Erythroblast (primary cell): ENCODE data around the gene LDB3.

ENCODE experiments used
- DNase-seq, 2 experiments: peaks; one replicate each; lab custom pipeline; 2025; lab: John Stamatoyannopoulos, UW
- GATA1 ChIP-seq: IDR thresholded peaks from 2 replicates; pipeline ENCODE4 v1.6.1; 2011; ENCODE audit warnings: low read depth, mild to moderate bottlenecking, control low read depth, low read length, moderate library complexity
- POLR2A ChIP-seq: IDR thresholded peaks from 2 replicates; pipeline ENCODE4 v1.6.1; 2011; ENCODE audit warnings: mild to moderate bottlenecking, low read length

Gene LDB3

GRCh38 chr10:86677374-86677773 is 9.1 kb downstream of the LDB3 start:
- no peak for DNase-seq
- TF ChIP-seq POLR2A (no peak), GATA1 (no peak)

- TF ChIP-seq GATA1 (peak; percentile 36), POLR2A (no peak)
- DNase-seq = peak; percentile 86 to 92
These were observed 10.9 kb downstream of the LDB3 start for GRCh38 chr10:86678999-86679792.

- TF ChIP-seq POLR2A (no peak), GATA1 (no peak)
- no peak for DNase-seq
These were observed 12.7 kb downstream of the LDB3 start for GRCh38 chr10:86681047-86681446.

GRCh38 chr10:86681722-86682386 is 13.5 kb downstream of the LDB3 start:
- TF ChIP-seq GATA1 = no peak
- TF ChIP-seq POLR2A = no peak
- DNase-seq = no peak

GRCh38 chr10:86682675-86683074 is 14.4 kb downstream of the LDB3 start:
- no peak for TF ChIP-seq GATA1
- TF ChIP-seq POLR2A = no peak
- DNase-seq = peak in 1 of 2 experiments; percentile 23

- peak; percentile 31 to 32 for DNase-seq
- TF ChIP-seq GATA1 (no peak), POLR2A (no peak)
These were observed 16.2 kb downstream of the LDB3 start for GRCh38 chr10:86684331-86685097.

GRCh38 chr10:86685416-86685815 is 17.1 kb downstream of the LDB3 start:
- no peak for TF ChIP-seq POLR2A
- no peak for TF ChIP-seq GATA1
- no peak for DNase-seq

- DNase-seq = no peak
- TF ChIP-seq GATA1 (no peak), POLR2A (no peak)
These were observed 17.8 kb downstream of the LDB3 start for GRCh38 chr10:86685893-86686632.

GRCh38 chr10:86686972-86687371 is 18.7 kb downstream of the LDB3 start:
- DNase-seq = no peak
- TF ChIP-seq GATA1 (no peak), POLR2A (no peak)

- TF ChIP-seq GATA1 = no peak
- no peak for TF ChIP-seq POLR2A
- no peak for DNase-seq
These were observed 19.4 kb downstream of the LDB3 start for GRCh38 chr10:86687750-86688149.

GRCh38 chr10:86688398-86688921 is 20.1 kb downstream of the LDB3 start:
- DNase-seq = peak; percentile 71 to 78
- TF ChIP-seq GATA1 (no peak), POLR2A (no peak)

GRCh38 chr10:86689146-86689545 is 20.8 kb downstream of the LDB3 start:
- no peak for TF ChIP-seq POLR2A
- no peak for TF ChIP-seq GATA1
- no peak for DNase-seq

GRCh38 chr10:86690231-86690630 is 21.9 kb downstream of the LDB3 start:
- no peak for DNase-seq
- TF ChIP-seq POLR2A (no peak), GATA1 (no peak)
